Skeletal muscle cell (primary cell): Measurements from ENCODE around the gene SLC7A5.
"Not testable (repeated sequence)": the region's sequence is repeated elsewhere in the genome, so short reads cannot be mapped to it uniquely, and the experiment has no call there.

Experiments used
- DNase-seq: peaks from one replicate; pipeline ENCODE4 v3.0.0-alpha.2; 2010; ENCODE audit warnings: low read depth
- H3K4me3 ChIP-seq: 2 replicates; pipeline ENCODE4 v1.5.1; 2011; ENCODE audit warnings: low read depth, mild to moderate bottlenecking, control low read depth, low read length, moderate library complexity

SLC7A5 gene

GRCh38 chr16:87891764-87892163 is 22.5 kb upstream of the SLC7A5 start:
- no peak for DNase-seq
- H3K4me3 ChIP-seq: no peak overlapping the region

DNA sequence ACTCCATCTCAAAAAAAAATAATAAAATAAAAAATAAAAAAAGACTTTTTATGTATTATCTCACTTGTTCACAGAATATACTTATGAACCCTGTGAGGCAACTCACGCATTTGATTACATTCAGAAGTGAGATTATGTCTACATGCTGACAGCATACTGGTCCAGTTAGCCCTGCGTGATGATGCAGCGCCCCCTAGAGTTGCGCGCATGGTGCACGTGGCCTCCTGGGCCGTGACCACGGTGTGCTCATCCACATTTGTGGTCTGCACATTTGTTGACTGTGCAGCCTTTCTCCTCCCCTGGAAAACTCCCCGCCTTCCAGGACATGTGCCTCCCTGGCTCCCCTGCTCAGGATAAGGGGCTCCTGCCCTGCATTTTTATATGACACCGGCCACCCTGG is 20.5 kb upstream of the SLC7A5 start:
- DNase-seq, H3K4me3 ChIP-seq: not testable (repeated sequence)

DNA sequence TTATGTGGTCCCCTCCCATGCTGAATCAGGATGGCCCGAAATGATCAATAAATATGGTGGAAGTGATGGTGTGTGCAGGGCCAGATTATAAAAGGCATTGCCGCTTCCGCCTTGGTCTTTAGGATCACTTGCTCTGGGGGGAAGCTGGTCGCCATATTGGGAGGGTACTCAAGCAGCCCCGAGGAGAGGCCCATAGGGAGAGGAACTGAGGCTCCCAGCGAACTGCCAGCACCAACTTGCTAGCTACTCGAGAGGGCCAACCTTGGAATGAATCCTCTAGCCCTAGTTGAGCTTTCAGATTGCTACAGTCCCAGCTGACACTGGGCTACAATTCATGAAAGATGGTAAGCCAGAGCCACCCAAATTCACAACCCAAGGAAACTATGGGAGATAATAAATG is 19.0 kb upstream of the SLC7A5 start:
- not testable (repeated sequence) for H3K4me3 ChIP-seq, DNase-seq

- DNase-seq, H3K4me3 ChIP-seq: not testable (repeated sequence)
Measured at GRCh38 chr16:87887931-87888330, 18.6 kb upstream of the SLC7A5 start.

GRCh38 chr16:87885371-87885967 is 16.2 kb upstream of the SLC7A5 start:
- DNase-seq, H3K4me3 ChIP-seq: not testable (repeated sequence)

DNA sequence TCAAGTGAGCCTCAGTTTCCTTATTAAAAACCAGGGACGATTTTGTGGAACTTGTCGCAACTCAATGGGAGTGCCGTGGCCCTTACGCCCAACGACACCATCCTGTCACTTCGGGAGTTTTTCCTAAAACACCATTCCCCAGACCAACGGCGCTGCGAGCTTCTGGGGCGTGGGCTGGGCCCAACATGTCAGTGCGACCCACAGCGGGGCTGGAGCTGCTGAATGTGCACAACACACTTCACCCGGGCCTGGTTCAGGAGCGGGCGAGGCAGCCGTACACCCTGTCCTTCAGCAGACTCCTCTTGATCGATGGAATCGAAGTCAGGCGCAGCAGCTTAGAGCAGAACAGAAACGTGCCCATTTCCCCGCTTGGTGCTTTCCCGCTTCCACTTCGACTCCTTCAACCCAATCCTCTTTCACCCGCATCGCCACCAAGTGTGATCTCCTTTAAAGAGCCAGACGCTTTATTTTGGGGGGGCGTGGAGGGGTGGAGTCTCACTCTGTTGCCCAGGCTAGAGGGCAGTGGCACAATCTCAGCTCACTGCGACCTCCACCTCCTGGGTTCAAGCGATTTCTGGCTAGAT is 13.2 kb upstream of the SLC7A5 start:
- DNase-seq: no peak

DNA sequence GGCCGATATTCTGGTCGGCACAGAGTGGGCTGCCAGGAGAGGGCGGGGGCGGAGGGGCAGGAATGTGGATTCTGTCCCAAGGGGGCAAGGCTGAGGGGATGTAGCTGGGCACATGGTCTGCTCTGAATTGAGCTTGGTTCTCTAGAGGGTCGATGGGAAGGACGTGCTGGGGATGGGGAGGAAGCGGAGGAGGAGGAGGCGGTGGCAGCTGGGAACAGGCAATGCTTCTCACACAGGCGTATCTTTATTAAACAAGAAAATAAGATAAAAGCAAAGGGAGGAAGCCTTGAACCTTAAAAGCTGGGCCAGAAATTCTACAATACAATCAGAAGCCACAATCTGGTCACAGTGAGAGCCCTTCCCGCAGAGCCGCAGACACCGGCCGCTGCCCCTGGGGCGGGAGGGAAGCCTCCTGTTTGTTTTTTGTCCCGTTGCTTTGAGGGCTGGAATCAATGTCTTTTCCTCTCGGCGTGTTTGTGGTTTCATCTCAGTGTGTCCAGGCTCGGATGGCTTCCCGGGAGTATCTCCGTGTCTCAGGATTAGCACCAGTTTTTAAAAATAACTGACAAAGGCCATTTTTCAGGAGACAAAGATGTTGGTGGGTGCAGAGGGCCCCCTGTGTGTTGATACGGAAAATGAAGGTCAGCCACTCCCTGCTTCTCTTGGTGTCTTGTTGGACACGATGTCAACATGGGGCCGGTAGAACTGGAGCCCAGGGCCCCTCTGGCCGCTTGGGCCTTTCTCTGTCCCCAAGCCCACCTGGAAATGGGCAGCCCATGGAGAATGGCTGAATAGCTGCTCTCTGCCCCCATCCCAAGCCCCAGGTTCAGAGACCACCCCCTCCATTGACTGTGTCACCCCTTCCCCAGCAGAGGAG is 12.3 kb upstream of the SLC7A5 start:
- H3K4me3 ChIP-seq: no peak overlapping the region
- no peak for DNase-seq

More for the DNA sequence above, 13.2 kb upstream of the SLC7A5 start:
- H3K4me3 ChIP-seq: no peak overlapping the region

DNA sequence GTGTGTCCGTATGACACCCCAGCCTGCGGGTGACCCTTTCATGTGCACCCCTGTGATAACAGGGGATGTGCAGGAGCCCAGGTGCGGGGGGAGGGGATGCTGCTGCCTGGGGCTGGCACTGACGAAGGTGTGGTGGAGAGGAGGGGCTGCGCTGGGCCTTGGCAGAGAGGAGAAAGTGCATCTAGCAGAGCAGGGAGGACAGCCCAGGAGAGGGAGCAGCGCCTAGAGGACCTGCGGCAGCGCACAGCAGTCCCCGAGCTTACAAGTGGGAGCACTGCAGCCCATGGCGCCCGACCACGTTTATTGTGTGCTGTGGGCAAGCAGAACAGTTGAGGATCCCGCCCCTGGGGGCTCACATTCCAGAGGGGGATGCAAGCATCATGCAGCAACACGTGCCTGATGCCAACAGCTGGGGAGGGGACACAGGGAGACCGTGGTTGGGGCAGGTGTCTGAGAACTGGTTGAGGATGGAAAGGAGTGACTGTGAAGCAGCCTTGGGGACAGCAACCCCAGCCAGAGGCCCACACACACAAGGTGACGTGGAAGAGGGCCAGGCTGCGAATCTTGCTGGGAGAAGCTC is 10.9 kb upstream of the SLC7A5 start:
- H3K4me3 ChIP-seq: no peak overlapping the region
- DNase-seq: no peak

DNA sequence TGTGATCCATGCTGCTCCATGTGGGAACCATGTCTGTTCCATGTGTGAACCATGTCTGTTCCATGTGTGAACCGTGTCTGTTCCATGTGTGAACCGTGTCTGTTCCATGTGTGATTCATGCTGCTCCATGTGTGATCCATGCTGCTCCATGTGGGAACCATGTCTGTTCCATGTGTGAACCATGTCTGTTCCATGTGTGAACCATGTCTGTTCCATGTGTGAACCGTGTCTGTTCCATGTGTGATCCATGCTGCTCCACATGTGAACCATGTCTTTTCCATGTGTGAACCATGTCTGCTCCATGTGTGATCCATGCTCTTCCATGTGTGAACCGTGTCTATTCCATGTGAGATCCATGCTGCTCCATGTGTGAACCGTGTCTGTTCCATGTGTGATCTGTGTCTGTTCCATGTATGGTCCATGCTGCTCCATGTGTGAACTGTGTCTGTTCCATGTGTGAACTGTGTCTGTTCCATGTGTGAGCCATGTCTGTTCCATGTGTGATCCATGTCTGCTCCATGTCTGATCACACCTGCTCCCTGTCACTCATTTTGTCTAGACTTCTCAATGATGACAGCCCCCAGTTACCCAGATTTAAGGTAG is 10.2 kb upstream of the SLC7A5 start:
- DNase-seq, H3K4me3 ChIP-seq: not testable (repeated sequence)

- no peak for DNase-seq
Measured at GRCh38 chr16:87878704-87879103, 9.4 kb upstream of the SLC7A5 start.

DNA sequence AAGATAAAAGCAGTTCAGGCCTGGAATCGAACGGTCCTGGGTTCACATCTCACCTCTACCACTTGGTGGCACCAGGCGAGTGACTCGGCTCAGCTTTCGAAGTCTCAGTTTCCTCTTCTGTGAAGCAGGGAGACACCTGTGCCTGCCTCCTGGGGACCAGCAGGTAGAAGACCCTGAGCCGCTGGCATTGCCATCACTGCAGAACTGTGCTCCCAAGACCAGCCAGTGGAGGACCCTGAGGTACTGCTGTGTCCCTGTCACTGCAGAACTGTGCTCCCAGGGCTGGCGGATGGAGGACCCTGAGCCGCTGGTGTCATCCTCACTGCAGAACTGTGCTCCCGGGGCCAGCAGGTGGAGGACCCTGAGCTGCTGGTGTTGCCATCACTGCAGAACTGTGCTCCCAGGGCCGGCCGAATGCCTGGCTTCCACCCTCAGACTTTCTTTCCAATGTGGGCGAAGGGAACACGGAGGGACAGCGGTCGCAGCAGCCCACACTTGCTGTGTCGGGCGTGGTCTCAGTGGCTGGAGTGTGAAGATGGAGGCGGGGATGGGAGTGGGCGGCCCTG is 8.7 kb upstream of the SLC7A5 start:
- H3K4me3 ChIP-seq: no peak overlapping the region
- no peak for DNase-seq

More at GRCh38 chr16:87878704-87879103, 9.4 kb upstream of the SLC7A5 start:
- no peak overlapping the region for H3K4me3 ChIP-seq

DNA sequence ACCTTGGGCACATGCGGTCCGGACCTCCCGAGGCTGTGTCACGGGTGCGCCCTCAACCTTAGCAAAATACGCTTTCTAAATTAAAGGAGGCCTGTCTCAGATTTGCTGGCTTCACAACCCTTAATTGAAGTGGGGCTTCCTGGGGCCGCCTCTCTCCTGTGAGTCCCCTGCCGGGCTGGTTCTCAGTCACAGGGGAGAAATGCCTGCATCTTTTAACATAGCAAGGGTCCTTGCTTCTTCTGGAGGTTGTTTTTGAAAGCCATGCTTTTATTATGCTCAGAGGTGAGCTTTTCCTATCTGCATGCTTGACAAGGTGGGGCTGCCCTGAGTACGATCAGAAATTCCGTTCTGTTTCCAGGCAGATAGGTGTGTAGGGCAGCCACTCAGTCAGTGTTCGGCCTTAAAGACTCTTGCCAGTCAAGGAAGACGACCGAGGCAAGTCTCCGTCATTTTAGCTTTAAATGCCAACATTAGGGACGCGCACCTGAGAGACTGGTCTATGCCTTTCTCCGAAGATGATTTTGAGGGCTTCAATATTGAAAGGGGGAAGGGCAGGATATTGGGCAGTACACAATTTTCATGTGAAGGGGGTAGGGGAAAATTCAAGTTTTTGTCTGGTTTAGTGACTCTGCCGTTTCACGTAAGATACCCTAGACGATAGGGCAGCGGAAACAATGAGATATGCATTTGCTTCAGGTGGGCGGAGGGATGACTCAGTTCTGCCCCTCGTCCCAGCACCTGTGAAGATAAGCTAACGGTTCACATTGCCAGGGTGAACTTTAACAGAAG is 5.5 kb upstream of the SLC7A5 start:
- DNase-seq: no peak
- no peak overlapping the region for H3K4me3 ChIP-seq

GRCh38 chr16:87870418-87871291 is 1.3 kb upstream of the SLC7A5 start:
- DNase-seq: peak; percentile 66
- H3K4me3 ChIP-seq: not testable (repeated sequence)

GRCh38 chr16:87869879-87870417 is 641 bp upstream of the SLC7A5 start:
- not testable (repeated sequence) for H3K4me3 ChIP-seq, DNase-seq

- peak; percentile 83 for DNase-seq
- peak overlapping the region; percentile 64 for H3K4me3 ChIP-seq
Measured at GRCh38 chr16:87868254-87869029, 865 bp downstream of the SLC7A5 start.

GRCh38 chr16:87865902-87866555 is 3.3 kb downstream of the SLC7A5 start:
- H3K4me3 ChIP-seq: peak overlapping the region; percentile 13
- not testable (repeated sequence) for DNase-seq
